ENCODE data around the gene IQCH. TPM values are rescaled to one million over a fixed set of nuclear protein-coding genes. Genes with fewer than 3 reads are reported as not detected.

The IQCH gene
- polyA plus RNA-seq, 1 donor (not counting 4 experiments of a cell fraction or from before 2014, with no cell fraction given), result 2.6 TPM

DNA sequence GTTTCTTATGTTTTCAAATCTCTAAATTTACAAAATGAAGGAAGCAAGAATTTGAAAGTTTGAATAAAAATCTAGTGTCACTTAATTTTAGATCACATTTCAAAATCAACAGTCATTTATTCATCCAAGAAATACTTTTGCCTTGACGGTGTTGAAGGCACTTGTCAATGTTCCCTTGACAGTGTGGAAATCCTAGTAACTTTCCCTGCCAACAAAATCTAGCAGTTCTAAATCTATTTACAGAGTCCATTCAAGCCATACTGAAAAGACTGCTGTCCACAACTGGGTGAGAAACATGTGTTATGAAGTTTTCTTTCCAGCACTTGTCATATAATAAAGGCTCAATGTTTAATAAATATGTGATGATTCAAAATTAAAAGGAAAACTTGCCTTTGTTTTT, 279.3 kb downstream of the IQCH start:
- no peak overlapping the region for H3K4me3 ChIP-seq (ENCODE audit: control insufficient read depth in 2 of 3, extremely low read depth in 1 of 3, insufficient read depth in 2 of 3, low read depth in 1 of 3, low read length in 3 of 3)
- DNase-seq (ENCODE audit: low read depth, low spot score) (no peak), FAIRE-seq (no peak)
- no peaks in the 10 kb centered on the region for H3K36me3 ChIP-seq (ENCODE audit: control insufficient read depth in 2 of 2, extremely low read depth in 1 of 2, insufficient read depth in 2 of 2, low read length in 2 of 2)
- TF ChIP-seq, protein P1, sequence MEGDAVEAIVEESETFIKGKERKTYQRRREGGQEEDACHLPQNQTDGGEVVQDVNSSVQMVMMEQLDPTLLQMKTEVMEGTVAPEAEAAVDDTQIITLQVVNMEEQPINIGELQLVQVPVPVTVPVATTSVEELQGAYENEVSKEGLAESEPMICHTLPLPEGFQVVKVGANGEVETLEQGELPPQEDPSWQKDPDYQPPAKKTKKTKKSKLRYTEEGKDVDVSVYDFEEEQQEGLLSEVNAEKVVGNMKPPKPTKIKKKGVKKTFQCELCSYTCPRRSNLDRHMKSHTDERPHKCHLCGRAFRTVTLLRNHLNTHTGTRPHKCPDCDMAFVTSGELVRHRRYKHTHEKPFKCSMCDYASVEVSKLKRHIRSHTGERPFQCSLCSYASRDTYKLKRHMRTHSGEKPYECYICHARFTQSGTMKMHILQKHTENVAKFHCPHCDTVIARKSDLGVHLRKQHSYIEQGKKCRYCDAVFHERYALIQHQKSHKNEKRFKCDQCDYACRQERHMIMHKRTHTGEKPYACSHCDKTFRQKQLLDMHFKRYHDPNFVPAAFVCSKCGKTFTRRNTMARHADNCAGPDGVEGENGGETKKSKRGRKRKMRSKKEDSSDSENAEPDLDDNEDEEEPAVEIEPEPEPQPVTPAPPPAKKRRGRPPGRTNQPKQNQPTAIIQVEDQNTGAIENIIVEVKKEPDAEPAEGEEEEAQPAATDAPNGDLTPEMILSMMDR (optimal IDR thresholded peaks at IDR 0.05 in 1 of 3, IDR thresholded peaks at IDR 0.05 in 1 of 3, conservative IDR thresholded peaks at IDR 0.05 in 1 of 3; ENCODE audit: extremely low read depth in 1 of 3, insufficient read depth in 2 of 3, low read length in 3 of 3), result no peak
- TF ChIP-seq EZH2 (IDR thresholded peaks at IDR 0.05; ENCODE audit: low read length), result no peak
- dilution Hi-C loops (cut with MboI; ENCODE audit: extremely low pct_ligation_motif_present, low sequenced_read_pairs), result no loop called here
- no peak overlapping the region for H3K9ac ChIP-seq (ENCODE audit: control insufficient read depth, extremely low read depth, insufficient read depth, low read length)
- no peaks in the 10 kb centered on the region for H3K9me3 ChIP-seq (ENCODE audit: control insufficient read depth, low read depth, low read length)
- H3K4me2 ChIP-seq (ENCODE audit: control insufficient read depth, extremely low read depth, insufficient read depth, low read depth, low read length), result no peak overlapping the region
- H2AFZ ChIP-seq (ENCODE audit: control insufficient read depth, low read length), result no peak overlapping the region
- no peak overlapping the region for H3K27ac ChIP-seq (ENCODE audit: control insufficient read depth, insufficient read depth, low read length)
- H4K20me1 ChIP-seq (ENCODE audit: control insufficient read depth, extremely low read depth, insufficient read depth, low read length), result no peaks in the 10 kb centered on the region
- H3K27me3 ChIP-seq (ENCODE audit: control insufficient read depth, extremely low read depth, insufficient read depth, low read length), result no peaks in the 10 kb centered on the region
- no peaks in the 10 kb centered on the region for H3K9me1 ChIP-seq (ENCODE audit: control insufficient read depth, extremely low read depth, insufficient read depth, low read length)
- H3K4me1 ChIP-seq (ENCODE audit: control insufficient read depth, extremely low read depth, insufficient read depth, low read length), result peaks cover 11% of the 10 kb centered on the region
- H3K79me2 ChIP-seq (ENCODE audit: control insufficient read depth, insufficient read depth, low read length), result no peaks in the 10 kb centered on the region

DNA sequence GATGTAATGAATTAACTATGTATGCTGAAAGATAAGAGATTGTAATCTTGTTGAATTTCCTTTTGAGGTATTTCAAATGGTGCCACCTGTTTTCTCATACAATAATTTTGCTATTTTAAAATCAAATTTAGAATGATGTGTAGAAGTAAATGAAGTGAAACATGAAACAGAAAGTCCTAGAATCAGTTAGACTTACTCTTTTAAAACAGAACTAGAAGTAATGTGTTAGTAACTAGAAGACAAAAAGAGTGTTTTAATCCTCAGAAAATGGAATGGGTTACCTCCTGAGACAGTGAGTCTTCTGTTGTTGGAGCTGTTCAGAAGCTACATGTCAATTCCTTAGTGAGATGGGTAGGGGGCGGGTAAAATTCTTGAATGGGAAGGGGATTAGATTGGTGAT, 279.8 kb downstream of the IQCH start:
- no peak for DNase-seq (ENCODE audit: low read depth, low spot score)
- H3K4me3 ChIP-seq (ENCODE audit: control insufficient read depth in 2 of 3, extremely low read depth in 1 of 3, insufficient read depth in 2 of 3, low read depth in 1 of 3, low read length in 3 of 3), result no peak overlapping the region
- no peak overlapping the region for H3K9ac ChIP-seq (ENCODE audit: control insufficient read depth, extremely low read depth, insufficient read depth, low read length)
- H3K36me3 ChIP-seq (ENCODE audit: control insufficient read depth in 2 of 2, extremely low read depth in 1 of 2, insufficient read depth in 2 of 2, low read length in 2 of 2), result no peaks in the 10 kb centered on the region
- H3K9me1 ChIP-seq (ENCODE audit: control insufficient read depth, extremely low read depth, insufficient read depth, low read length), result no peaks in the 10 kb centered on the region
- dilution Hi-C loops (cut with MboI; ENCODE audit: extremely low pct_ligation_motif_present, low sequenced_read_pairs), result no loop called here
- TF ChIP-seq, protein P1 (optimal IDR thresholded peaks at IDR 0.05 in 1 of 3, IDR thresholded peaks at IDR 0.05 in 1 of 3, conservative IDR thresholded peaks at IDR 0.05 in 1 of 3; ENCODE audit: extremely low read depth in 1 of 3, insufficient read depth in 2 of 3, low read length in 3 of 3), result no peak
- no peak for TF ChIP-seq EZH2 (IDR thresholded peaks at IDR 0.05; ENCODE audit: low read length)
- no peaks in the 10 kb centered on the region for H3K27me3 ChIP-seq (ENCODE audit: control insufficient read depth, extremely low read depth, insufficient read depth, low read length)
- H3K4me1 ChIP-seq (ENCODE audit: control insufficient read depth, extremely low read depth, insufficient read depth, low read length), result peaks cover 12% of the 10 kb centered on the region
- FAIRE-seq, result no peak
- no peaks in the 10 kb centered on the region for H3K9me3 ChIP-seq (ENCODE audit: control insufficient read depth, low read depth, low read length)
- H2AFZ ChIP-seq (ENCODE audit: control insufficient read depth, low read length), result no peak overlapping the region
- no peak overlapping the region for H3K4me2 ChIP-seq (ENCODE audit: control insufficient read depth, extremely low read depth, insufficient read depth, low read depth, low read length)
- no peaks in the 10 kb centered on the region for H3K79me2 ChIP-seq (ENCODE audit: control insufficient read depth, insufficient read depth, low read length)
- no peaks in the 10 kb centered on the region for H4K20me1 ChIP-seq (ENCODE audit: control insufficient read depth, extremely low read depth, insufficient read depth, low read length)
- no peak overlapping the region for H3K27ac ChIP-seq (ENCODE audit: control insufficient read depth, insufficient read depth, low read length)
